HEK293T (cell line): Measurements from ENCODE around the gene VIM.
"Not testable (repeated sequence)": the region's sequence is repeated elsewhere in the genome, so short reads cannot be mapped to it uniquely, and the experiment has no call there.

Source experiments
- CTCF ChIA-PET: fragments of 350-600 bp; formaldehyde crosslinking; extraction: SDS; loops from one replicate; lab custom pipeline; 2021; ENCODE audit warnings: antibody characterized with exemption, inconsistent platforms; lab: Yijun Ruan, JAX
- POLR2A ChIA-PET: fragments of 350-600 bp; formaldehyde crosslinking; extraction: SDS; loops from one replicate; lab custom pipeline; 2020; ENCODE audit warnings: antibody characterized with exemption, inconsistent platforms; lab: Yijun Ruan, JAX
- DNase-seq: peaks from one replicate; pipeline ENCODE4 v3.0.0; 2012; ENCODE audit warnings: mixed read lengths; ENCODE audit errors: extremely low spot score
- ARNT ChIP-seq: fragments of 450-650 bp; IDR thresholded peaks from 2 replicates; pipeline ENCODE4 v1.6.1; 2017; ENCODE audit warnings: mild to moderate bottlenecking
- BHLHE40 ChIP-seq: fragments of 450-650 bp; IDR thresholded peaks from 2 replicates; pipeline ENCODE4 v1.6.1; 2016; ENCODE audit warnings: mild to moderate bottlenecking, moderate library complexity, borderline replicate concordance
- CTBP1 ChIP-seq: fragments of 450-650 bp; IDR thresholded peaks from 2 replicates; pipeline ENCODE4 v1.6.1; 2016; ENCODE audit warnings: borderline replicate concordance
- ELF4 ChIP-seq: fragments of 450-650 bp; IDR thresholded peaks from 2 replicates; pipeline ENCODE4 v1.6.1; 2017; ENCODE audit warnings: antibody characterized with exemption
- FOXA1 ChIP-seq: fragments of 450-650 bp; IDR thresholded peaks from 2 replicates; pipeline ENCODE4 v1.6.1; 2016; ENCODE audit warnings: mild to moderate bottlenecking
- FOXK2 ChIP-seq: fragments of 450-650 bp; IDR thresholded peaks from 2 replicates; pipeline ENCODE4 v1.6.1; 2016; ENCODE audit warnings: mild to moderate bottlenecking
- FOXM1 ChIP-seq: fragments of 450-650 bp; IDR thresholded peaks from 2 replicates; pipeline ENCODE4 v1.6.1; 2017; ENCODE audit warnings: mild to moderate bottlenecking, borderline replicate concordance
- HDGF ChIP-seq: fragments of 450-650 bp; IDR thresholded peaks from 2 replicates; pipeline ENCODE4 v1.6.1; 2017; ENCODE audit warnings: antibody characterized with exemption, borderline replicate concordance
- L3MBTL2 ChIP-seq: fragments of 450-650 bp; conservative IDR thresholded peaks from 2 replicates; pipeline ENCODE4 v1.6.1; 2016; ENCODE audit warnings: mild to moderate bottlenecking
- LEF1 ChIP-seq: fragments of 450-650 bp; IDR thresholded peaks from 2 replicates; pipeline ENCODE4 v1.6.1; 2017; ENCODE audit warnings: mild to moderate bottlenecking, borderline replicate concordance
- NFRKB ChIP-seq: fragments of 450-650 bp; IDR thresholded peaks from 2 replicates; pipeline ENCODE4 v1.6.1; 2016; ENCODE audit warnings: mild to moderate bottlenecking, moderate library complexity
- PKNOX1 ChIP-seq: fragments of 450-650 bp; IDR thresholded peaks from 2 replicates; pipeline ENCODE4 v1.6.1; 2016
- SP1 ChIP-seq: fragments of 450-650 bp; IDR thresholded peaks from 2 replicates; pipeline ENCODE4 v1.6.1; 2017
- SUZ12 ChIP-seq: fragments of 450-650 bp; IDR thresholded peaks from 2 replicates; pipeline ENCODE4 v1.6.1; 2016; ENCODE audit warnings: mild to moderate bottlenecking
- TARDBP ChIP-seq: fragments of 450-650 bp; IDR thresholded peaks from 2 replicates; pipeline ENCODE4 v1.6.1; 2016
- ZNF384 ChIP-seq: fragments of 450-650 bp; IDR thresholded peaks from 2 replicates; pipeline ENCODE4 v1.6.1; 2016

VIM gene

GRCh38 chr10:17257466-17258321 lies 29.7 kb downstream of the VIM start:
- CTCF ChIA-PET: interaction anchor here (0.7 to 1.1 kb wide), 2 partner anchors 217 to 409 kb away, joined by 3 read pairs; no protein-coding TSS in a partner anchor
- DNase-seq: peak; percentile 69
- no peak for TF ChIP-seq CTBP1
- no peak for TF ChIP-seq FOXA1
- no peak for TF ChIP-seq HDGF
- no peak for TF ChIP-seq LEF1
- POLR2A ChIA-PET: interaction anchor here (1.5 kb wide), 1 partner anchor 57 kb away, joined by 4 read pairs; the partner anchor contains the start of gene TRDMT1

GRCh38 chr10:17262502-17262901 lies 34.5 kb downstream of the VIM start:
- ChIA-PET CTCF (no interaction called here), POLR2A (no interaction called here)
- DNase-seq: no peak
- TF ChIP-seq TARDBP: no peak
- no peak for TF ChIP-seq FOXK2
- no peak for TF ChIP-seq ELF4
- TF ChIP-seq SUZ12: no peak
- no peak for TF ChIP-seq FOXM1
- TF ChIP-seq NFRKB: no peak
- no peak for TF ChIP-seq HDGF
- no peak for TF ChIP-seq ARNT
- no peak for TF ChIP-seq SP1
- TF ChIP-seq FOXA1: no peak
- no peak for TF ChIP-seq PKNOX1
- TF ChIP-seq L3MBTL2: no peak
- no peak for TF ChIP-seq ZNF384
- no peak for TF ChIP-seq CTBP1
- no peak for TF ChIP-seq LEF1
- TF ChIP-seq BHLHE40: no peak

DNA sequence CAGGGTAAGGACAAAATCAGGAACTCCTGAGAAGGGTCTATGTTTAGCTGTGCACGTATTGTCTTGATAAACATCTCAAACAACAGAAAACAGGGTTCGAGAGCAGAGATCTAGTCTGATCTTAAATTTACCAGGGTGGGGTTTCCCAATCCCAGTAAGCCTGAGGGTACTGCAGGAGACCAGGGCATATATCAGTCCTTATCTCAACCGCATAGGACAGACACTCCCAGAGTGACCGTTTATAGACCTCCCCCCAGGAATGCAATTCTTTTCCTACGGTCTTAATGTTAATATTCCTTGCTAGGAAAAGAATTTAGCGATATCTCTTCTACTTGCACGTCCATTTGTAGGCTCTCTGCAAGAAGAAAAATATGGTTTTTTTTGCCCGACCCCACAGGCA lies 35.5 kb downstream of the VIM start:
- no peak for DNase-seq
- POLR2A ChIA-PET: no interaction called here
- TF ChIP-seq FOXK2 (no peak), ZNF384 (no peak), FOXM1 (no peak), SUZ12 (no peak), FOXA1 (no peak)
- CTCF ChIA-PET: no interaction called here

DNA sequence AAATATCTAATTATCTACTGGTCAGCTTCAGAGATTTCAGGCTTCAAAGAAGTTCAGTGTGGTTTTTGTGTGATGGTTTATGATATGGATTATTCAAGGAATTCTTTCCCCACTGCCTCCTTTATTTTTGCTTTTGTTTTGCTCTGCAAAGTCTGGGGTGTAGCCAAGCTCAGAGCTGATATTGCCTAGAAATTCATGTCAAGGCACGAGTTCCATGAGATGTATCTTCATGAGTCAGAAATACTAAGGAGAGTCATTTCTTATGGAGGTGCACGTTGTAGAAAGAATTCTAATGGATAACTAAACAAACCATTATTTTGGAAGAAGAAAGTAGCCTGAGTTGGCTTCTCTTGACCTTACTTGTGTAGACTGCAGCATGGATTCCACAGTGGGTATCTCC lies 37.4 kb downstream of the VIM start:
- no peak for TF ChIP-seq FOXK2
- TF ChIP-seq PKNOX1: no peak
- no peak for TF ChIP-seq BHLHE40
- TF ChIP-seq SP1: no peak
- no peak for TF ChIP-seq FOXM1
- no peak for TF ChIP-seq ZNF384
- no peak for TF ChIP-seq TARDBP
- TF ChIP-seq LEF1: no peak
- TF ChIP-seq FOXA1: no peak
- TF ChIP-seq CTBP1: no peak
- no peak for TF ChIP-seq ELF4
- TF ChIP-seq HDGF: no peak
- TF ChIP-seq L3MBTL2: no peak
- no peak for TF ChIP-seq NFRKB
- TF ChIP-seq ARNT: no peak
- TF ChIP-seq SUZ12: no peak
- DNase-seq: no peak
- ChIA-PET CTCF (no interaction called here), POLR2A (no interaction called here)

DNA sequence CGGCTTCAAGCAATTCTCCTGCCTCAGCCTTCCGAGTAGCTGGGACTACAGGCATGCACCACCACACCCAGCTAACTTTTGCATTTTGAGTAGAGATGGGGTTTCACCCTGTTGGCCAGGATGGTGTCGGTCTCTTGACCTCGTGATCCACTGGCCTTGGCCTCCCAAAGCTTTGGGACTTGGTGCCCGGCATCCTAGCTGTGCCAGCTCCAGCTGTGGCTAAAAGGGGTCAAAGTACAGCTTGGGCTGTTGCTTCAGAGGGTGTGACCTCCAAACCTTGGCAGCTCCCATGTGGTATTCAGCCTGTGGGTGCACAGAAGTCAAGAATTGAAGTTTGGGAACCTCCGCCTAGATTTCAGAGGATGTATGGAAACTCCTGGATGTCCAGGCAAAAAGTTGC lies 38.5 kb downstream of the VIM start:
- POLR2A ChIA-PET, CTCF ChIA-PET, DNase-seq: not testable (repeated sequence)

GRCh38 chr10:17272648-17273047 lies 44.6 kb downstream of the VIM start:
- DNase-seq: no peak
- POLR2A ChIA-PET: no interaction called here
- TF ChIP-seq BHLHE40 (no peak), FOXK2 (no peak), FOXA1 (no peak)
- CTCF ChIA-PET: interaction anchor here (0.6 kb wide), 1 partner anchor 443 kb away, joined by 8 read pairs; no protein-coding TSS in a partner anchor

DNA sequence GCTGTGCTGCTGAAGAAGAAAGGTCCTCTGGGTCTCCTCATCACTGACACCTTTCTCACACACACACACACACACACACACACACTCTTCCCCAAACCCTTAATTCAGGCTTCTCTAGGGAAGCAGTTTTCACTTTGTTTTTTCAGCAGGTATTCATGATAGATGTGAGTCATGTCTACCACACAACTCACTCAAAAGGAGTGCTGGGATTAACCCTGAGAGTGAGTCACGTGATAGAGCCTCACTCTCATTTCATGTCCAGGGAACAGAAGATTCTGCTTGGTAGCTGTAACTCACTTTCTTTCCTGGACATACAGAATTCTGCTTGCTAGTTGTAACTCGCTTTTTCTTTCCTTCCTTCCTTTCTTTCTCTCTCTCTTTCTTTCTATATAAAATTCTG lies 45.4 kb downstream of the VIM start:
- DNase-seq: no peak

More for the DNA sequence above, 45.4 kb downstream of the VIM start:
- ChIA-PET CTCF (interaction anchor here (0.7 kb wide), 1 partner anchor 496 kb away, joined by 3 read pairs; no protein-coding TSS in a partner anchor), POLR2A (no interaction called here)
- TF ChIP-seq CTBP1: no peak
- TF ChIP-seq ELF4: no peak
